Fibroblast of villous mesenchyme (primary cell): ENCODE data around the gene INHBE. TPM values are rescaled to one million over a fixed set of nuclear protein-coding genes. Genes with fewer than 3 reads are reported as not detected.
A peak's percentile ranks its signal among the peaks of the same experiment; 100 is the strongest.
"Not testable (repeated sequence)": the region's sequence is repeated elsewhere in the genome, so short reads cannot be mapped to it uniquely, and the experiment has no call there.

Source experiments
- DNase-seq: peaks from one replicate; pipeline ENCODE4 v3.0.0-alpha.2; 2010; ENCODE audit warnings: low read depth
- H3K4me3 ChIP-seq: 2 replicates; pipeline ENCODE4 v1.5.1; 2011; ENCODE audit warnings: low read depth, mild to moderate bottlenecking, low read length
- CTCF ChIP-seq: IDR thresholded peaks from 2 replicates; pipeline ENCODE4 v1.5.1; 2012; ENCODE audit warnings: low read depth, mild to moderate bottlenecking, low read length; ENCODE audit not compliant: insufficient read depth
- total RNA-seq: library from RNA; depleted of rRNA; stranded (reverse); fragments of >200 nt; gene quantifications from 2 replicates; pipeline ENCODE4 v1.2.3, GENCODE V29; 2012

The INHBE gene
- total RNA-seq, 1 donor, result 1.7 TPM

GRCh38 chr12:57490126-57490525 is 35.0 kb downstream of the INHBE start:
- no peak for TF ChIP-seq CTCF
- no peak overlapping the region for H3K4me3 ChIP-seq
- DNase-seq, result no peak

GRCh38 chr12:57491393-57492280 is 36.5 kb downstream of the INHBE start:
- DNase-seq, result no peak
- TF ChIP-seq CTCF, result no peak
- no peak overlapping the region for H3K4me3 ChIP-seq

- H3K4me3 ChIP-seq, DNase-seq: not testable (repeated sequence)
Observed at GRCh38 chr12:57495051-57495701, 40.1 kb downstream of the INHBE start.

GRCh38 chr12:57496822-57497221 is 41.7 kb downstream of the INHBE start:
- no peak for DNase-seq
- no peak for TF ChIP-seq CTCF
- no peak overlapping the region for H3K4me3 ChIP-seq

GRCh38 chr12:57497223-57498131 is 42.4 kb downstream of the INHBE start:
- no peak for DNase-seq
- no peak for TF ChIP-seq CTCF
- no peak overlapping the region for H3K4me3 ChIP-seq

- no peak overlapping the region for H3K4me3 ChIP-seq
- peak; percentile 6 for TF ChIP-seq CTCF
- no peak for DNase-seq
Observed at GRCh38 chr12:57498132-57498502, 43.0 kb downstream of the INHBE start.

GRCh38 chr12:57498571-57498970 is 43.5 kb downstream of the INHBE start:
- TF ChIP-seq CTCF, result no peak
- DNase-seq, result no peak
- no peak overlapping the region for H3K4me3 ChIP-seq
